BLaER1 treated with 17β-estradiol and CSF1 and Interleukin-3, amounts not matched to agents 10 nM and 100 nM (cell line): ENCODE data around the gene ASB16.
A peak's percentile ranks its signal among the peaks of the same experiment; 100 is the strongest.

Experiments
- H3K27ac ChIP-seq, 11 experiments: shearing (Covaris generic); formaldehyde crosslinking; 2 replicates each; pipeline ENCODE4 v1.8.1; 2022
- H3K27me3 ChIP-seq, 11 experiments: shearing (Covaris generic); formaldehyde crosslinking; 2 replicates each; pipeline ENCODE4 v1.8.1; 2022
- H3K36me3 ChIP-seq, 11 experiments: shearing (Covaris generic); formaldehyde crosslinking; 2 replicates each; pipeline ENCODE4 v1.8.1; 2022
- H3K4me1 ChIP-seq, 10 experiments: shearing (Covaris generic); formaldehyde crosslinking; 2 replicates each; pipeline ENCODE4 v1.8.1; 2022
- H3K4me2 ChIP-seq, 11 experiments: shearing (Covaris generic); formaldehyde crosslinking; 2 replicates each; pipeline ENCODE4 v1.8.1; 2022
- H3K4me3 ChIP-seq, 10 experiments: shearing (Covaris generic); formaldehyde crosslinking; 2 replicates each; pipeline ENCODE4 v1.8.1; 2022
- H3K9ac ChIP-seq, 11 experiments: shearing (Covaris generic); formaldehyde crosslinking; 2 replicates each; pipeline ENCODE4 v1.8.1; 2022
- H3K9me3 ChIP-seq, 11 experiments: shearing (Covaris generic); formaldehyde crosslinking; replicated peaks in 1 of 11; 2 replicates each; pipeline ENCODE4 v1.8.1; 2022
- H4K20me1 ChIP-seq, 11 experiments: shearing (Covaris generic); formaldehyde crosslinking; 2 replicates each; pipeline ENCODE4 v1.8.1; 2022
- Cebpa-rat ChIP-seq, 11 experiments: shearing (Covaris generic); IDR thresholded peaks; 2 replicates each; pipeline ENCODE4 v1.8.1; 2022

The ASB16 gene

DNA sequence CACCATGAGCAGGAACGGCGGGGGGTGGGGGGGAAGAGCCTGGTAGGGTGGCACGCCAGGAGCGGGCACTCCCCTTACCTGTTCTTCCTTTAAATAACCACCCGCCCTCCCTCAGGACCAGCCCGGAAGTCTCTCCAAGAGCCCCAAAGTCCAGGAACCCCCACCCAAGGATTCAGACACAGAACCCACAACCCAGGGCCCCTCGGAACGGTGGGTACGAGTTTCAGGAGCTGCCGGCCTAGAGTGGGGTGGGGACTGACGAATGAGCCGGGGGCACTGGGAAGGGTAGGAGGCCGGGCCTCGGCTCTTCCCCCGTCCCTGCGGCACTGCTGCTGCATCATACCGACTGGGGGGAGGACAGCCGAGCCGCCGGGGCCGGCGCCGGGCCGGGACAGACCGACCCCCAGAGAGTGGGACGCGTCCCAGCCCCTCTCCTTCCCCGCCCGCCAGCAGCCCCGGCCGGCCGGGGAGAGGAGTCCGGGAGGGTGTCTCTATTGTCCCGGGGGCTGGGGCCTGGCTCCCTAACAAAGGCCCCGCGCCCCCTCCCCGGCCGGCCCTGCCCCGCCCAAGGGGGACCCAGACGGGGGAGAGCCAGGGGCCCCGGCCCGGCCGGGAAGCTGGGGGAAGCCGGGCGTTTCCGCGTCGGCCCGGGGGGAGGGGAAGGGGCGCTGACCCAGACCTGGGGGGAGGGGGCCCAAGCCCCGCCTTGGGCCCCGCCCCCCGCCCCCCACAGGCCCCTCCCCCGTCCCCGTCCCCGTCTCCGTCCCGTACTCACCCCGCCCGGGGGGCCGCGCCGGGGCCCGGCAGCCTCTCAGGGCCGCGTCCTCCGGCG lies 28.4 kb downstream of the ASB16 start:
- H3K9me3 ChIP-seq, result no peaks in the 10 kb centered on the region
- peaks cover 35 to 40% (median 38%) of the 10 kb centered on the region in 11 experiments for H3K36me3 ChIP-seq

DNA sequence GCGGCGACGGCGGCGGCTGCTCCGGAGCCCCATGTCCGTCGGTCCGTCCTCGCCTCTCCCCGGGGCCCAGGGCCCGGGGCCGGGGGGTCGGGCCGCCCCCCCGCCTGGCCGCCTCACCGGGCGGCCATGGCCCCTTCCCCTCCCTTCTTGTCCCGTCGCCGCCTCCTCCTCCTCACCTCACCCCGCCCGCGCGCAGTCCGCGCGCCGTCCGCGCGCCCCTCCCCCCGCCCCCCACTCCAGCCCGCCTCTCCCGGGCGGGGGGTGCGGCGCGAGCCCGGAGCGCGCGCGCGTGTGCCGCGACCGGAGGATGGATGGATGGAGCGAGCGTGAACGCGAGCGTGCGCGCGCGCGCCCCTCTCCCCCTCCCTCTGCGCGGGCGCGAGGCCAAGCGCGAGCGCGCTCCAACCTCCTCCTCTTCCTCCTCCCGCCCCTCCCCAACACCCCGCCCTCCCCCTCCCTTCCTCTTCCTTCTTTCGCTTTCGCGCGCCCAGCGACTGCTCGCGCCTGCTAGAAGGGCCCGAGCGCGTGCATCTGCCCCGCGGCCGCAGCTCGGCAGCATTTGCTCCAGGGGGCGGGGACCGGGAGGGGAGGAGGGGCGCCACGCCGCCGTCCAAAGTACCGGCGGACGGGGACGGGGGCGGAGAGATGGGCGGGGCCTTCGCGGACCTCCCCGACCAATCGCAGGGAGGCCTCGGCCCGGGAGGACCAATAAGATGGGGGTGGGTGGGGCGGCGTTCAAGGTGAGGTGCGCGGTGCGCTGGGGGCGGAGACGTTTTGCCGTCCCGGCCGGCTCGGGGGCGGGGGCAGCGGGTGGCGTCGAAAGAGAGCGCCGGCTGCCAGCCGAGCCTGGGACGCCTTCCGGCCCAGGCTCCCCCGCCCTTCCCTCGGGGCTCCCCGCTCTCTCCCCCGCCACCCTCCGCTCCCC lies 29.3 kb downstream of the ASB16 start, which contains the start of gene ATXN7L3:
ATXN7L3 (minus strand) TSS at position 332 of the 925 bp plus-strand sequence. CDS start 1,814 bp downstream, outside the sequence.
- peak within 1 kb of the TSS; percentile 95 to 99 (median 99) for H3K9ac ChIP-seq
- peaks cover 0 to 28% (median 12%) of the 10 kb centered on the region in 11 experiments; a peak in 12 of 22 replicates for H4K20me1 ChIP-seq
- peaks cover 26 to 31% (median 29%) of the 10 kb centered on the region in 11 experiments for H3K36me3 ChIP-seq
- peak within 1 kb of the TSS; percentile 92 to 99 (median 97) for H3K4me2 ChIP-seq
- no peaks in the 10 kb centered on the region for H3K27me3 ChIP-seq
- no peaks in the 10 kb centered on the region for H3K9me3 ChIP-seq
- peaks cover 59 to 72% (median 61%) of the 10 kb centered on the region in 10 experiments for H3K4me1 ChIP-seq
- peak within 1 kb of the TSS; percentile 95 to 99 (median 98) for H3K27ac ChIP-seq
- TF ChIP-seq Cebpa-rat (IDR thresholded peaks at IDR 0.05), result no peak
- peak within 1 kb of the TSS; percentile 75 to 97 (median 91) for H3K4me3 ChIP-seq

More for the DNA sequence above, 28.4 kb downstream of the ASB16 start:
- Histone ChIP-seq H3K4me3 (peak overlapping the region; percentile 72 to 97 (median 91)), H3K4me2 (peak overlapping the region; percentile 83 to 97 (median 91)), H3K9ac (peak overlapping the region; percentile 95 to 99 (median 99)), H3K27ac (peak overlapping the region; percentile 95 to 99 (median 98)), H3K4me1 (peaks cover 51 to 72% (median 54%) of the 10 kb centered on the region in 10 experiments), H3K27me3 (no peaks in the 10 kb centered on the region), H4K20me1 (peaks cover 0 to 37% (median 20%) of the 10 kb centered on the region in 11 experiments; a peak in 14 of 22 replicates)
- no peak for TF ChIP-seq Cebpa-rat (IDR thresholded peaks at IDR 0.05)

DNA sequence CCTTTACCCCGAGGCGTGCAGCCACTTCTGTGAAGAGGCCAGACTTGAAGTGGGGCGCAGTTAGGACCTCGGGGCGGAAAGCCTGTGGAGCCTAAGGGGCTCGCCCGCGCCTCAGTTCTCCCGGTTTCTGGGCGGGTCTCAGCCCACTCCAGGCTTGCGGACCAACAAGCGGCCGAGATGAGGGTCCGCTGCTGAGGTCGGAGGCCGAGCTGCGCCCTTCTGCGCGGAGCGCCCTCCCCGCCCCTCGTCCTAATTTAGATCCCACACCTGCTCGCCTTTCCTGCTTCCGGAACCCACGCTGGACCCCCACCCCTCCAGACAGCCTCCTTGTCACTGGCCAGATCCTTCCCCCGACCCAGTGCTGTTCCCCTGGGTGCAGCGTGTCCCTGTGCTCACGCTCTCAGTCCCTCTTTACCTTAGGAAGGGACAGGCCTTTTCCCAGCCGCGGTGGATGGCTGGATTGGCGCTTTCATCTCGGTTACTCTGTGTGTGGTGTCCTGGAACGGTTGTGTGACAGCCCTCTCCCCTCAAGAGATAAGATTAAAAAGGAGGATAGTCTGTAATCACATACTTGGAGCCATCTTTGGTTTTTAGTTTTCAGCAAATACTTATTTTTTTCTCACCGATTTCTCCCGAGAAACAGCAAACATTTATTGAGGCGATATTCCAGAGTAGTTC lies 30.1 kb downstream of the ASB16 start:
- H3K4me2 ChIP-seq, result peak overlapping the region; percentile 90 to 99 (median 95)
- H3K4me1 ChIP-seq, result peaks cover 59 to 71% (median 65%) of the 10 kb centered on the region in 10 experiments
- H3K9me3 ChIP-seq, result no peaks in the 10 kb centered on the region
- peaks cover 18 to 25% (median 21%) of the 10 kb centered on the region in 11 experiments for H3K36me3 ChIP-seq
- TF ChIP-seq Cebpa-rat (IDR thresholded peaks at IDR 0.05), result no peak
- H3K4me3 ChIP-seq, result peak overlapping the region; percentile 65 to 92 (median 76)
- peak overlapping the region; percentile 87 to 96 (median 94) for H3K27ac ChIP-seq
- peak overlapping the region; percentile 89 to 98 (median 94) for H3K9ac ChIP-seq
- H3K27me3 ChIP-seq, result no peaks in the 10 kb centered on the region
- peaks cover 0 to 23% (median 11%) of the 10 kb centered on the region in 11 experiments; a peak in 8 of 22 replicates for H4K20me1 ChIP-seq

DNA sequence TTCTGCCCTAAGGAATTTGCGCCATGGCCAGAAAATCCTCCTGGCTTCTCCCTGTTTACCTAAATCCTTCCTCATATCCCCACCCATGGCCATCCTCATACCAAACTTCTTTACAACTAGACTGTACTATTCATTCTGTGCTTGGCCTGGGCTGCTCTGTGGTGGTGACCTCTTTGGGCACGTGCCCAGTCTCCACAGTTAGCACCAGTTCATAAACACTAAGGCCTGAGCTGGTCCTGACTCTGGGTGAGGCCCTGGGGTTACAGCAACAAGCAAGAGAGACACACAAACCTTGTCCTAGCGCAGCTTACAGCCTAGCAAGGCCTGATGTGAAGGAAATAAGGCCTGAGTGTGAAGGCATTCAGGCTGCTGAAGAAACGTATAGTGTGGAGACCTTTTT lies 32.3 kb downstream of the ASB16 start:
- H3K27ac ChIP-seq, result peak overlapping the region in 10 of 11 experiments; percentile 42 to 95 (median 66); a peak in 19 of 22 replicates
- TF ChIP-seq Cebpa-rat (IDR thresholded peaks at IDR 0.05), result no peak

DNA sequence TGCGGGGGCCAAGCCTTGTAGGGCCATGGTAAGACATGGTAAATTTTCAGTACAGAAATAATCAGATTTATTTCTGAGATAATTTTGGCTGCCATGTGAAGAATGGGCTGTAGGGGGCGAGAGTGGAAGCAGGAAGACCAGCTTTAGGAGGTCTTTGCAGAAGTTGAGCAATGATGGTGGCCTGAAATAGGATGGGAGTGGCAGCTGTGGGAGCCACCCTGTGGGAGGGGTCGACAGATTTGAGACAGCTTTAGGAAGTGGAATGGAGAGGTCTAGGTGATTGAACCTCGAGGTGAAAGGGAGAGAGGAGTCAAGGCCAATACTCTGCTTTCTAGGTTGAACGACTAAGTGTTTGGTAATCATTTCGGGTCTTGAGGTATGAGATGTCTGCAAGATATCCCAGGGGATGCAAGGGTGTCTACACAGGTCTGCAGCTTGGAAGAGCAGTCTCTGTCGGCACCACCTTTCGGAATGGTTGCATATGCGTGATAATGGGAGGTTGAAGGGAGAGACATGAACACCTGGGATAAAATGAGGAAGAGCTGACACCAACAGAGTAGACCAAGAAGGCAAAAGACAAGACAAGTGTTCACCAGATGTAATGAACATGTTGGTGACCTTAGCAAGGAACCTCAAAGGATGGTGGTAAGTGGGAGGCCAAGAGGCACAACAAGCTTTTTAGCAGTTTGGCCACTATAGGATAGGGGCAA lies 33.4 kb downstream of the ASB16 start:
- peak overlapping the region in 9 of 11 experiments; percentile 53 to 95 (median 70); a peak in 18 of 22 replicates for H3K27ac ChIP-seq
- peak overlapping the region; percentile 42 to 99 (median 94) for H3K4me2 ChIP-seq
- H3K4me3 ChIP-seq, result no peak overlapping the region

More for the DNA sequence above, 32.3 kb downstream of the ASB16 start:
- Histone ChIP-seq H3K4me3 (no peak overlapping the region), H3K36me3 (peaks cover 12 to 26% (median 16%) of the 10 kb centered on the region in 11 experiments), H3K27me3 (no peaks in the 10 kb centered on the region), H4K20me1 (peaks cover 0 to 17% (median 7%) of the 10 kb centered on the region in 11 experiments; a peak in 7 of 22 replicates), H3K4me2 (peak overlapping the region; percentile 42 to 99 (median 94); a peak in 21 of 22 replicates), H3K4me1 (peaks cover 46 to 74% (median 52%) of the 10 kb centered on the region in 10 experiments), H3K9me3 (no peaks in the 10 kb centered on the region), H3K9ac (peak overlapping the region in 10 of 11 experiments; percentile 15 to 98 (median 40); a peak in 19 of 22 replicates)

DNA sequence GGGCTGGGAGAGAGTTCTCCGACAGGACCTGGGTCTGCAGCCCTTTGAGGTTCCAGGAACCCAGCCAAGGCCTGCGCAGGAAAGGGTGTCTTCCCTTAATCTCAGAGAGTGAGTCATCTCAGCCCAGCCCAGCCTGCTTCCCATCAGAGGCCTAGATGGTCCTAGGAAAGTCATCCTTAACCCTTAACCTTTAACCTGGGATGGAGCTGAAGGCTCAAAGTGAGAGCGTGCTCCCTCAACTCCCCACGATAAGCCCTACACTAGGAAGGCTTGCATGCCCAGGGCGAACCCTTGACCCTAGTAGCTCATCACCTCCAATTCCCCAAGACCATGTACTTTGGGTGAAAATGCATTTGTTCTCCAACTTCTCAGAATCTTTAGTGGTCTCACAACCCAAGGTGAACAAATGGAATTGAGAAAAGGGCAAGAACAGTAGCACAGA lies 34.0 kb downstream of the ASB16 start:
- no peak for TF ChIP-seq Cebpa-rat (IDR thresholded peaks at IDR 0.05)
- no peaks in the 10 kb centered on the region for H3K27me3 ChIP-seq
- no peaks in the 10 kb centered on the region for H3K9me3 ChIP-seq
- peak overlapping the region in 2 of 11 experiments; percentile 30 to 98; a peak in 3 of 22 replicates for H3K9ac ChIP-seq
- peak overlapping the region in 9 of 11 experiments; percentile 52 to 93 (median 64); a peak in 18 of 22 replicates for H3K27ac ChIP-seq
- H3K36me3 ChIP-seq, result peaks cover 29 to 41% (median 33%) of the 10 kb centered on the region in 11 experiments
- peaks cover 0 to 19% (median 5%) of the 10 kb centered on the region in 11 experiments; a peak in 9 of 22 replicates for H4K20me1 ChIP-seq
- H3K4me1 ChIP-seq, result peaks cover 40 to 86% (median 56%) of the 10 kb centered on the region in 10 experiments
- peak overlapping the region; percentile 42 to 99 (median 94); a peak in 19 of 22 replicates for H3K4me2 ChIP-seq
- no peak overlapping the region for H3K4me3 ChIP-seq

More for the DNA sequence above, 33.4 kb downstream of the ASB16 start:
- no peaks in the 10 kb centered on the region for H3K9me3 ChIP-seq
- H3K9ac ChIP-seq, result peak overlapping the region in 3 of 11 experiments; percentile 15 to 98 (median 95); a peak in 6 of 22 replicates
- H3K36me3 ChIP-seq, result peaks cover 23 to 35% (median 27%) of the 10 kb centered on the region in 11 experiments
- no peaks in the 10 kb centered on the region for H3K27me3 ChIP-seq
- peaks cover 40 to 80% (median 53%) of the 10 kb centered on the region in 10 experiments for H3K4me1 ChIP-seq
- peaks cover 0 to 14% (median under 1%) of the 10 kb centered on the region in 11 experiments; a peak in 5 of 22 replicates for H4K20me1 ChIP-seq
- TF ChIP-seq Cebpa-rat (IDR thresholded peaks at IDR 0.05), result peak in 9 of 11 experiments; percentile 41 to 93 (median 85); a peak in 17 of 22 replicates
